ENCODE data around the gene TWSG1. TPM values are rescaled to one million over a fixed set of nuclear protein-coding genes. Genes with fewer than 3 reads are reported as not detected.
"Not testable (repeated sequence)": the region's sequence is repeated elsewhere in the genome, so short reads cannot be mapped to it uniquely, and the experiment has no call there.

The TWSG1 gene
- total RNA-seq, 1 donor from 2014 or later = 22.9 TPM

- TF ChIP-seq CTCF (IDR thresholded peaks at IDR 0.05; ENCODE audit: insufficient read depth, low read length, poor library complexity, severe bottlenecking) = no peak
- H3K27me3 ChIP-seq (ENCODE audit: control insufficient read depth, insufficient read depth, low read length) = no peaks in the 10 kb centered on the region
- DNase-seq (ENCODE audit: low read depth) = no peak
- no peaks in the 10 kb centered on the region for H3K36me3 ChIP-seq (ENCODE audit: control insufficient read depth, insufficient read depth, low read length)
- H3K4me3 ChIP-seq (ENCODE audit: low read depth, low read length) = no peak overlapping the region
Observed at GRCh38 chr18:9422816-9423519, 88.4 kb downstream of the TWSG1 start.

GRCh38 chr18:9423648-9424047 lies 89.1 kb downstream of the TWSG1 start:
- not testable (repeated sequence) for H3K36me3 ChIP-seq (ENCODE audit: control insufficient read depth, insufficient read depth, low read length); DNase-seq (ENCODE audit: low read depth); H3K27me3 ChIP-seq (ENCODE audit: control insufficient read depth, insufficient read depth, low read length); H3K4me3 ChIP-seq (ENCODE audit: low read depth, low read length)

GRCh38 chr18:9424235-9424634 lies 89.7 kb downstream of the TWSG1 start:
- not testable (repeated sequence) for H3K27me3 ChIP-seq (ENCODE audit: control insufficient read depth, insufficient read depth, low read length); DNase-seq (ENCODE audit: low read depth); H3K36me3 ChIP-seq (ENCODE audit: control insufficient read depth, insufficient read depth, low read length); H3K4me3 ChIP-seq (ENCODE audit: low read depth, low read length)

- H3K36me3 ChIP-seq (ENCODE audit: control insufficient read depth, insufficient read depth, low read length) = no peaks in the 10 kb centered on the region
- no peaks in the 10 kb centered on the region for H3K27me3 ChIP-seq (ENCODE audit: control insufficient read depth, insufficient read depth, low read length)
- TF ChIP-seq CTCF (IDR thresholded peaks at IDR 0.05; ENCODE audit: insufficient read depth, low read length, poor library complexity, severe bottlenecking) = no peak
- H3K4me3 ChIP-seq (ENCODE audit: low read depth, low read length) = no peak overlapping the region
- no peak for DNase-seq (ENCODE audit: low read depth)
Observed at GRCh38 chr18:9426753-9427152, 92.2 kb downstream of the TWSG1 start.

GRCh38 chr18:9428301-9428706 lies 93.7 kb downstream of the TWSG1 start:
- no peak for DNase-seq (ENCODE audit: low read depth)
- Histone ChIP-seq H3K4me3 (ENCODE audit: low read depth, low read length) (no peak overlapping the region), H3K27me3 (ENCODE audit: control insufficient read depth, insufficient read depth, low read length) (no peaks in the 10 kb centered on the region), H3K36me3 (ENCODE audit: control insufficient read depth, insufficient read depth, low read length) (no peaks in the 10 kb centered on the region)
- no peak for TF ChIP-seq CTCF (IDR thresholded peaks at IDR 0.05; ENCODE audit: insufficient read depth, low read length, poor library complexity, severe bottlenecking)

- no peaks in the 10 kb centered on the region for H3K27me3 ChIP-seq (ENCODE audit: control insufficient read depth, insufficient read depth, low read length)
- no peak overlapping the region for H3K4me3 ChIP-seq (ENCODE audit: low read depth, low read length)
- no peaks in the 10 kb centered on the region for H3K36me3 ChIP-seq (ENCODE audit: control insufficient read depth, insufficient read depth, low read length)
- no peak for DNase-seq (ENCODE audit: low read depth)
- no peak for TF ChIP-seq CTCF (IDR thresholded peaks at IDR 0.05; ENCODE audit: insufficient read depth, low read length, poor library complexity, severe bottlenecking)
Observed at GRCh38 chr18:9428862-9429661, 94.5 kb downstream of the TWSG1 start.

- H3K27me3 ChIP-seq (ENCODE audit: control insufficient read depth, insufficient read depth, low read length) = no peaks in the 10 kb centered on the region
- DNase-seq (ENCODE audit: low read depth) = no peak
- TF ChIP-seq CTCF (IDR thresholded peaks at IDR 0.05; ENCODE audit: insufficient read depth, low read length, poor library complexity, severe bottlenecking) = no peak
Observed at GRCh38 chr18:9429662-9429993, 95.1 kb downstream of the TWSG1 start.

GRCh38 chr18:9430315-9430714 lies 95.7 kb downstream of the TWSG1 start:
- not testable (repeated sequence) for DNase-seq (ENCODE audit: low read depth); H3K4me3 ChIP-seq (ENCODE audit: low read depth, low read length); H3K27me3 ChIP-seq (ENCODE audit: control insufficient read depth, insufficient read depth, low read length); H3K36me3 ChIP-seq (ENCODE audit: control insufficient read depth, insufficient read depth, low read length)

More at GRCh38 chr18:9429662-9429993, 95.1 kb downstream of the TWSG1 start:
- no peaks in the 10 kb centered on the region for H3K36me3 ChIP-seq (ENCODE audit: control insufficient read depth, insufficient read depth, low read length)
- H3K4me3 ChIP-seq (ENCODE audit: low read depth, low read length) = no peak overlapping the region

Data from kidney epithelial cell (primary cell).